ENCODE data around the gene DISP3. TPM values are rescaled to one million over a fixed set of nuclear protein-coding genes. Genes with fewer than 3 reads are reported as not detected.

The DISP3 gene
- total and polyA plus RNA-seq, 9 of the 15 experiments (the other 6 are each of a cell fraction or from before 2014, with no cell fraction given): 0.03 to 0.19 (median 0.15) TPM; not detected in 5

- TF ChIP-seq POLR2G (IDR thresholded peaks at IDR 0.05; ENCODE audit: low read depth, low read length): no peak
- no peak for TF ChIP-seq FOXM1 (IDR thresholded peaks at IDR 0.05; ENCODE audit: low read depth)
- peak; percentile 96 for TF ChIP-seq FOXM1 (CRISPR knock-in tag; IDR thresholded peaks at IDR 0.05; ENCODE audit: low read depth)
- no peak for TF ChIP-seq BHLHE40 (IDR thresholded peaks at IDR 0.05; ENCODE audit: low read length)
- no peak for TF ChIP-seq ARHGAP35 (IDR thresholded peaks at IDR 0.05; ENCODE audit: partially characterized antibody)
- TF ChIP-seq ARNT (IDR thresholded peaks at IDR 0.05): no peak
- TF ChIP-seq STAT6 (CRISPR knock-in tag; IDR thresholded peaks at IDR 0.05): no peak
- TF ChIP-seq ZNF217 (CRISPR knock-in tag; IDR thresholded peaks at IDR 0.05): peak; percentile 88; the same call in 1 of the 2 replicates
- TF ChIP-seq ZNF140 (CRISPR knock-in tag; IDR thresholded peaks at IDR 0.05): no peak
- TF ChIP-seq MYC (IDR thresholded peaks at IDR 0.05; ENCODE audit: low read depth, low read length): no peak
- no peak for TF ChIP-seq MYC (CRISPR knock-in tag; IDR thresholded peaks at IDR 0.05; ENCODE audit: borderline replicate concordance, low read depth)
- TF ChIP-seq ZNF3 (CRISPR knock-in tag; IDR thresholded peaks at IDR 0.05): no peak
- no peak for TF ChIP-seq NR0B1 (IDR thresholded peaks at IDR 0.05; ENCODE audit: partially characterized antibody)
- TF ChIP-seq IRF1 (CRISPR knock-in tag; IDR thresholded peaks at IDR 0.05; ENCODE audit: borderline replicate concordance): peak; percentile 97
- TF ChIP-seq GATAD2B (IDR thresholded peaks at IDR 0.05; ENCODE audit: borderline replicate concordance): no peak
- no peak for TF ChIP-seq BCOR (IDR thresholded peaks at IDR 0.05)
- no peak for TF ChIP-seq ZSCAN32 (CRISPR knock-in tag; IDR thresholded peaks at IDR 0.05)
- peak; percentile 86 for TF ChIP-seq CXXC5 (CRISPR knock-in tag; IDR thresholded peaks at IDR 0.05)
- TF ChIP-seq XRCC4 (IDR thresholded peaks at IDR 0.05; ENCODE audit: extremely low read depth, insufficient read depth, insufficient read length): no peak
- peak; percentile 83 for TF ChIP-seq STAG1 (CRISPR knock-in tag; IDR thresholded peaks at IDR 0.05; ENCODE audit: borderline replicate concordance)
- no peak for TF ChIP-seq MEIS2 (IDR thresholded peaks at IDR 0.05; ENCODE audit: partially characterized antibody)
- no peak for TF ChIP-seq PML (IDR thresholded peaks at IDR 0.05; ENCODE audit: low read length)
- TF ChIP-seq RBM22 (IDR thresholded peaks at IDR 0.05; ENCODE audit: low read depth, low read length, poor library complexity, severe bottlenecking): no peak
- no peak for TF ChIP-seq ZBTB34 (CRISPR knock-in tag; IDR thresholded peaks at IDR 0.05)
- TF ChIP-seq PTTG1 (tag; IDR thresholded peaks at IDR 0.05; ENCODE audit: low read depth): peak; percentile 43; the same call in 1 of the 2 replicates
Measured at GRCh38 chr1:11550664-11551283, 71.8 kb downstream of the DISP3 start (continued).
